SK-N-SH (cell line): ENCODE results near the gene JAZF1. TPM values are rescaled to one million over a fixed set of nuclear protein-coding genes. Genes with fewer than 3 reads are reported as not detected.
"Not testable (repeated sequence)": the region's sequence is repeated elsewhere in the genome, so short reads cannot be mapped to it uniquely, and the experiment has no call there.

Source experiments
- CTCF ChIA-PET: fragments of 300-600, 350-600 bp; formaldehyde crosslinking; extraction: SDS; loops from one replicate; lab custom pipeline; 2021; lab: Yijun Ruan, JAX
- POLR2A ChIA-PET: fragments of 350-600 bp; sonication (Branson Sonifier 250); formaldehyde crosslinking; extraction: SDS; loops from one replicate; lab custom pipeline; 2020; ENCODE audit warnings: antibody characterized with exemption, inconsistent platforms; lab: Yijun Ruan, JAX
- DNase-seq: peaks from one replicate; pipeline ENCODE4 v3.0.0; 2012
- H2AFZ ChIP-seq: fragments of 200-600 bp; sonication (generic); 2 replicates; pipeline ENCODE4 v1.8.1; 2016; ENCODE audit warnings: antibody characterized with exemption, mild to moderate bottlenecking, low read depth
- H3F3A ChIP-seq: fragments of 200-600 bp; sonication (generic); replicated peaks from 2 replicates; pipeline ENCODE3; 2016; ENCODE audit warnings: antibody characterized with exemption, mild to moderate bottlenecking; ENCODE audit not compliant: insufficient read depth
- H3K27ac ChIP-seq, 2 experiments: fragments of 200-500 bp in 1 of 2; fragments of 200-600 bp in 1 of 2; sonication (Bioruptor generic) in 1 of 2; sonication (generic), shearing (Covaris generic) in 1 of 2; 2 replicates each; pipeline versions ENCODE4 v1.5.1 to v1.6.1; 2014 to 2016; ENCODE audit warnings: low read depth in 2 of 2, inconsistent platforms in 1 of 2, low read length in 1 of 2, mild to moderate bottlenecking in 1 of 2, mixed read lengths in 1 of 2
- H3K27me3 ChIP-seq: fragments of 200-600 bp; sonication (generic), shearing (Covaris generic); 2 replicates; pipeline ENCODE4 v1.6.1; 2016; ENCODE audit warnings: mixed run types; ENCODE audit not compliant: insufficient read depth
- H3K36me3 ChIP-seq, 2 experiments: fragments of 200-500 bp in 1 of 2; fragments of 200-600 bp in 1 of 2; sonication (Bioruptor generic) in 1 of 2; sonication (generic) in 1 of 2; replicated peaks in 1 of 2; 2 replicates each; pipeline versions ENCODE3 to v1.5.1; 2014 to 2016; ENCODE audit warnings: low read length in 1 of 2, mild to moderate bottlenecking in 1 of 2; ENCODE audit not compliant: insufficient read depth in 2 of 2, control insufficient read depth in 1 of 2
- H3K4me1 ChIP-seq, 2 experiments: fragments of 200-500 bp in 1 of 2; fragments of 200-600 bp in 1 of 2; sonication (Bioruptor generic) in 1 of 2; sonication (generic), shearing (Covaris generic) in 1 of 2; 2 replicates each; pipeline versions ENCODE4 v1.5.1 to v1.6.1; 2014 to 2016; ENCODE audit warnings: low read depth in 1 of 2, low read length in 1 of 2, mixed run types in 1 of 2; ENCODE audit not compliant: insufficient read depth in 2 of 2, control insufficient read depth in 1 of 2
- H3K4me2 ChIP-seq: fragments of 200-600 bp; sonication (generic), shearing (Covaris generic); 2 replicates; pipeline ENCODE4 v1.6.1; 2017; ENCODE audit warnings: mixed run types
- H3K4me3 ChIP-seq, 2 experiments: fragments of 200-500 bp in 1 of 2; fragments of 200-600 bp in 1 of 2; sonication (Bioruptor generic) in 1 of 2; sonication (generic), shearing (Covaris generic) in 1 of 2; 2 replicates each; pipeline versions ENCODE4 v1.5.1 to v1.8.1; 2014 to 2016; ENCODE audit warnings: low read depth in 2 of 2, inconsistent platforms in 1 of 2, low read length in 1 of 2, mild to moderate bottlenecking in 1 of 2, mixed read lengths in 1 of 2, moderate library complexity in 1 of 2
- H3K79me2 ChIP-seq: fragments of 200-600 bp; sonication (generic); 2 replicates; pipeline ENCODE4 v1.8.1; 2017; ENCODE audit warnings: mild to moderate bottlenecking; ENCODE audit not compliant: insufficient read depth
- H3K9ac ChIP-seq: fragments of 200-600 bp; sonication (generic); 2 replicates; pipeline ENCODE4 v1.6.1; 2017; ENCODE audit warnings: mixed run types
- H3K9me2 ChIP-seq: fragments of 200-600 bp; sonication (generic); 2 replicates; pipeline ENCODE4 v1.6.1; 2017; ENCODE audit warnings: mixed run types
- H3K9me3 ChIP-seq: fragments of 200-600 bp; sonication (generic); 2 replicates; pipeline ENCODE4 v1.6.1; 2017; ENCODE audit warnings: mixed run types, mild to moderate bottlenecking, moderate library complexity
- H4K20me1 ChIP-seq: fragments of 200-600 bp; sonication (generic); 2 replicates; pipeline ENCODE4 v1.6.1; 2017; ENCODE audit warnings: mild to moderate bottlenecking, mixed run types; ENCODE audit not compliant: insufficient read depth
- FOXM1 ChIP-seq: IDR thresholded peaks from 2 replicates; pipeline ENCODE4 v1.4.0; 2012; ENCODE audit warnings: low read depth, mild to moderate bottlenecking
- GATA2 ChIP-seq: sonication (generic); formaldehyde crosslinking; IDR thresholded peaks from 2 replicates; pipeline ENCODE4 v1.5.0; 2020; ENCODE audit warnings: mild to moderate bottlenecking, missing genetic modification reagents
- JUND ChIP-seq: IDR thresholded peaks from 2 replicates; pipeline ENCODE4 v1.4.0; 2012
- MEF2A ChIP-seq: IDR thresholded peaks from 2 replicates; pipeline ENCODE4 v1.4.0; 2012; ENCODE audit warnings: low read depth, borderline replicate concordance
- NRF1 ChIP-seq: IDR thresholded peaks from 2 replicates; pipeline ENCODE4 v1.6.1; 2012; ENCODE audit warnings: low read depth, mild to moderate bottlenecking, low read length
- RCOR1 ChIP-seq: fragments of 150-350 bp; IDR thresholded peaks from 2 replicates; pipeline ENCODE4 v1.6.1; 2017; ENCODE audit warnings: antibody characterized with exemption, low read length
- RFX5 ChIP-seq: IDR thresholded peaks from 2 replicates; pipeline ENCODE4 v1.6.1; 2012; ENCODE audit warnings: mild to moderate bottlenecking, improper control_type of control experiment, low read length
- SIN3A ChIP-seq: IDR thresholded peaks from 2 replicates; pipeline ENCODE4 v1.6.1; 2012; ENCODE audit warnings: low read depth, mild to moderate bottlenecking, low read length, moderate library complexity, borderline replicate concordance
- SMC3 ChIP-seq: IDR thresholded peaks from 2 replicates; pipeline ENCODE4 v1.6.1; 2012; ENCODE audit warnings: low read depth, low read length, improper control_type of control experiment
- TAF1 ChIP-seq: IDR thresholded peaks from 2 replicates; pipeline ENCODE4 v1.6.1; 2012; ENCODE audit warnings: low read depth, mild to moderate bottlenecking, low read length, moderate library complexity, borderline replicate concordance
- TCF12 ChIP-seq: IDR thresholded peaks from 2 replicates; pipeline ENCODE4 v1.4.0; 2012
- WGBS: methylation state at CpG from one replicate; pipeline ENCODE4 v1.1.6; 2017; ENCODE audit warnings: low lambda C conversion rate; 5-methylcytosine and 5-hydroxymethylcytosine counted together
- polyA plus RNA-seq, 3 experiments: library from polyadenylated mRNA; depleted of rRNA; stranded (reverse); fragments of >200 nt; gene quantifications; 2 replicates each; pipeline ENCODE4 v1.2.3, GENCODE V29; 2012
- TF ChIP-seq, protein P1 (sequence below): IDR thresholded peaks from 2 replicates; pipeline ENCODE4 v1.6.1; 2012; ENCODE audit warnings: mild to moderate bottlenecking, low read depth, low read length, moderate library complexity
- TF ChIP-seq, protein P2 (sequence below): fragments of 200-600 bp; sonication (generic); IDR thresholded peaks from 2 replicates; pipeline ENCODE4 v1.6.1; 2017; ENCODE audit warnings: antibody characterized with exemption, mild to moderate bottlenecking, moderate library complexity
- TF ChIP-seq, protein P3 (sequence below): IDR thresholded peaks from 2 replicates; pipeline ENCODE4 v1.4.0; 2012; ENCODE audit warnings: low read depth

Gene JAZF1
- polyA plus RNA-seq, 1 of the 3 experiments (the other 2 are of a cell fraction), result 1.7 TPM

DNA sequence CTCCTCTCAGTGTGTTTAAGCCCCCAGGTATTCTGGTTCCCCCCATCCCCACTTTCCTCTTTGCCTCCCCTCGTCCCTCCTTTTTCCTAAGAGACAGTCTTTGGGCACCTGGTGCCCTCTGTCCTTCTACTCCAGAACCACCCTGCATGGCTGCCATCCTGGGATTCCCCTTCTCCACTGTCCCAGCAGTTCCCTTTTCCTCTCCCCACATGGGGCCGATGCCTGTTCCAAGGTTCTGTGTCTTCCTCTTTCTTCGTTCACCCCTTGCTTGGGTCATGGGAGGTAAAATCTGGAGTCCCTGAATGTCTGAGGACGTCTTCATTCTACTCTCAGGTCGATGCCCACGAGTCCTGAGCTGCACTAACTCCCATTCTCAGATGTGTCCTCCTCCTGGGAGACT, 319.8 kb downstream of the JAZF1 start (continued):
- TF ChIP-seq, protein P1, sequence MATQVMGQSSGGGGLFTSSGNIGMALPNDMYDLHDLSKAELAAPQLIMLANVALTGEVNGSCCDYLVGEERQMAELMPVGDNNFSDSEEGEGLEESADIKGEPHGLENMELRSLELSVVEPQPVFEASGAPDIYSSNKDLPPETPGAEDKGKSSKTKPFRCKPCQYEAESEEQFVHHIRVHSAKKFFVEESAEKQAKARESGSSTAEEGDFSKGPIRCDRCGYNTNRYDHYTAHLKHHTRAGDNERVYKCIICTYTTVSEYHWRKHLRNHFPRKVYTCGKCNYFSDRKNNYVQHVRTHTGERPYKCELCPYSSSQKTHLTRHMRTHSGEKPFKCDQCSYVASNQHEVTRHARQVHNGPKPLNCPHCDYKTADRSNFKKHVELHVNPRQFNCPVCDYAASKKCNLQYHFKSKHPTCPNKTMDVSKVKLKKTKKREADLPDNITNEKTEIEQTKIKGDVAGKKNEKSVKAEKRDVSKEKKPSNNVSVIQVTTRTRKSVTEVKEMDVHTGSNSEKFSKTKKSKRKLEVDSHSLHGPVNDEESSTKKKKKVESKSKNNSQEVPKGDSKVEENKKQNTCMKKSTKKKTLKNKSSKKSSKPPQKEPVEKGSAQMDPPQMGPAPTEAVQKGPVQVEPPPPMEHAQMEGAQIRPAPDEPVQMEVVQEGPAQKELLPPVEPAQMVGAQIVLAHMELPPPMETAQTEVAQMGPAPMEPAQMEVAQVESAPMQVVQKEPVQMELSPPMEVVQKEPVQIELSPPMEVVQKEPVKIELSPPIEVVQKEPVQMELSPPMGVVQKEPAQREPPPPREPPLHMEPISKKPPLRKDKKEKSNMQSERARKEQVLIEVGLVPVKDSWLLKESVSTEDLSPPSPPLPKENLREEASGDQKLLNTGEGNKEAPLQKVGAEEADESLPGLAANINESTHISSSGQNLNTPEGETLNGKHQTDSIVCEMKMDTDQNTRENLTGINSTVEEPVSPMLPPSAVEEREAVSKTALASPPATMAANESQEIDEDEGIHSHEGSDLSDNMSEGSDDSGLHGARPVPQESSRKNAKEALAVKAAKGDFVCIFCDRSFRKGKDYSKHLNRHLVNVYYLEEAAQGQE, result no peak
- TF ChIP-seq, all 33 proteins: peak for 0

DNA sequence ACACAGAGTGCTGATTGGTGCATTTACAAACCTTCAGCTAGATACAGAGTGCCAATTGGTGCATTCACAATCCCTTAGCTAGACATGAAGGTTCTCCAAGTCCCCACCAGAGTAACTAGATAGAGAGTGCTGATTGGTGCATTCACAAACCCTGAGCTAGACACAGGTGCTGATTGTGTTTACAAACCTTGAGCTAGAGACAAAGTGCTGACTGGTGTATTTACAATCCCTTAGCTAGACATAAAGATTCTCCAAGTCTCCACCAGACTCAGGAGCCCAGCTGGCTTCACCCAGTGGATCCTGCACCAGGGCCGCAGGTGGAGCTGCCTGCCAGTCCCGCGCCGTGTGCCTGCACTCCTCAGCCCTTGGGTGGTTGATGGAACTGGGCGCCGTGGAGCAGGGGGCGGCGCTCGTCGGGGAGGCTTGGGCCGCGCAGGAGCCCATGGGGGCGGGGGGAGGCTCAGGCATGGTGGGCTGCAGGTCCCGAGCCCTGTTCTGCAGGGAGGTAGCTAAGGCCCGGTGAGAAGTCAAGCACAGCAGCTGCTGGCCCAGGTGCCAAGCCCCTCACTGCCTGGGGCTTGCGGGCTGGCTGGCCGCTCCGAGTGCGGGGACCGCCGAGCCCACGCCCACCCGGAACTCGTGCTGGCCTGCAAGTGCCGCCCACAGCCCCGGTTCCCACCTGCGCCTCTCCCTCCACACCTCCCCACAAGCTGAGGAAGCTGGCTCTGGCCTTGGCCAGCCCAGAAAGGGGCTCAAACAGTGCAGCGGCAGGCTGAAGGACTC, 323.7 kb downstream of the JAZF1 start:
- H3K36me3 ChIP-seq, H4K20me1 ChIP-seq, H3K27me3 ChIP-seq, H3K9me2 ChIP-seq, POLR2A ChIA-PET, H3K4me1 ChIP-seq, DNase-seq, H2AFZ ChIP-seq, H3K79me2 ChIP-seq, H3K27ac ChIP-seq, H3K4me3 ChIP-seq, H3F3A ChIP-seq, H3K4me2 ChIP-seq, H3K9me3 ChIP-seq, H3K9ac ChIP-seq: not testable (repeated sequence)
- CTCF ChIA-PET, result interaction anchor here (0.7 to 1.2 kb wide), 2 partner anchors 609 to 661 kb away, joined by 3 read pairs; no protein-coding TSS in a partner anchor
- WGBS, result 99% methylated on average over 12 of the region's 28 CpGs

DNA sequence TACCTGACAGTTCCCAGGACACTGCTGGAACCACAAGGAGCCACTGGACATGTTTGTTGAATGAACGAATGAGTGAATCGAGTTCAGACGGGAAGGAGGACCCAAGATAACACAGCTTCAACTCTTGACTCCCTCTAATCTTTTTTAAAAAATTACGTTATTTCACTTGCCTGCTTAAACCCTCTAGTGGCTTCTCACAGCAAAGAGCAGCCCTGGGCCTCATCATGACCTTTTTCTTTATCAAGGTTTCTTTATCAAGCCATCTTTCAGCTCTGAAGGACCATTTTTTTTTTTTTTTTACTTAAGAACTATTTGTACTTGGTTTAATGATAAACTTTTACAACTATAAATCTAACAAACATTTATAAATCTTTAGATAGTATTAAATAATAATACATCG, 330.1 kb downstream of the JAZF1 start:
- ChIA-PET CTCF (interaction anchor here (1.0 to 1.3 kb wide), 2 partner anchors 12 to 170 kb away, joined by 3 read pairs; no protein-coding TSS in a partner anchor), POLR2A (no interaction called here)
- WGBS, result 87% methylated on average over 5 of the region's 5 CpGs
- no peaks in the 10 kb centered on the region for H3K36me3 ChIP-seq
- no peaks in the 10 kb centered on the region for H3K27me3 ChIP-seq
- H3K4me3 ChIP-seq, result no peak overlapping the region
- no peaks in the 10 kb centered on the region for H4K20me1 ChIP-seq
- H3K4me2 ChIP-seq, result no peak overlapping the region
- no peak for DNase-seq
- H3K9me2 ChIP-seq, result no peaks in the 10 kb centered on the region
- no peaks in the 10 kb centered on the region for H3K79me2 ChIP-seq
- no peaks in the 10 kb centered on the region for H3F3A ChIP-seq
- H3K9me3 ChIP-seq, result no peaks in the 10 kb centered on the region
- no peaks in the 10 kb centered on the region for H3K4me1 ChIP-seq
- no peak overlapping the region for H3K9ac ChIP-seq
- H3K27ac ChIP-seq, result no peak overlapping the region
- no peak overlapping the region for H2AFZ ChIP-seq
- TF ChIP-seq, protein P2, sequence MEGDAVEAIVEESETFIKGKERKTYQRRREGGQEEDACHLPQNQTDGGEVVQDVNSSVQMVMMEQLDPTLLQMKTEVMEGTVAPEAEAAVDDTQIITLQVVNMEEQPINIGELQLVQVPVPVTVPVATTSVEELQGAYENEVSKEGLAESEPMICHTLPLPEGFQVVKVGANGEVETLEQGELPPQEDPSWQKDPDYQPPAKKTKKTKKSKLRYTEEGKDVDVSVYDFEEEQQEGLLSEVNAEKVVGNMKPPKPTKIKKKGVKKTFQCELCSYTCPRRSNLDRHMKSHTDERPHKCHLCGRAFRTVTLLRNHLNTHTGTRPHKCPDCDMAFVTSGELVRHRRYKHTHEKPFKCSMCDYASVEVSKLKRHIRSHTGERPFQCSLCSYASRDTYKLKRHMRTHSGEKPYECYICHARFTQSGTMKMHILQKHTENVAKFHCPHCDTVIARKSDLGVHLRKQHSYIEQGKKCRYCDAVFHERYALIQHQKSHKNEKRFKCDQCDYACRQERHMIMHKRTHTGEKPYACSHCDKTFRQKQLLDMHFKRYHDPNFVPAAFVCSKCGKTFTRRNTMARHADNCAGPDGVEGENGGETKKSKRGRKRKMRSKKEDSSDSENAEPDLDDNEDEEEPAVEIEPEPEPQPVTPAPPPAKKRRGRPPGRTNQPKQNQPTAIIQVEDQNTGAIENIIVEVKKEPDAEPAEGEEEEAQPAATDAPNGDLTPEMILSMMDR, result no peak
- TF ChIP-seq TCF12 (no peak), RCOR1 (no peak), SMC3 (no peak), JUND (no peak), GATA2 (CRISPR knock-in tag) (no peak), MEF2A (no peak), FOXM1 (no peak), NRF1 (no peak), RFX5 (no peak), TAF1 (no peak), SIN3A (no peak)
- TF ChIP-seq, protein P3, sequence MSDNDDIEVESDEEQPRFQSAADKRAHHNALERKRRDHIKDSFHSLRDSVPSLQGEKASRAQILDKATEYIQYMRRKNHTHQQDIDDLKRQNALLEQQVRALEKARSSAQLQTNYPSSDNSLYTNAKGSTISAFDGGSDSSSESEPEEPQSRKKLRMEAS, result no peak
- TF ChIP-seq, protein P1, result no peak
